ENCODE measurements around the gene DTX2. TPM values are rescaled to one million over a fixed set of nuclear protein-coding genes. Genes with fewer than 3 reads are reported as not detected.

Gene DTX2
- total RNA-seq, 1 donor from 2014 or later = 4.1 TPM

GRCh38 chr7:76512941-76513816 is 51.7 kb downstream of the DTX2 start:
- H3K27ac Mint-ChIP-seq = no peak overlapping the region
- Histone ChIP-seq H3K27me3 (no peaks in the 10 kb centered on the region), H4K20me1 (ENCODE audit: low read depth) (no peaks in the 10 kb centered on the region), H3K27ac (no peak overlapping the region), H3K9ac (no peak overlapping the region), H3K4me1 (peaks cover 11% of the 10 kb centered on the region), H3K4me2 (no peak overlapping the region), H3K79me2 (ENCODE audit: low read depth) (no peaks in the 10 kb centered on the region), H3K4me3 (no peak overlapping the region), H2AFZ (replicated peaks) (no peak overlapping the region), H3K36me3 (no peaks in the 10 kb centered on the region), H3K9me3 (ENCODE audit: low read depth) (no peaks in the 10 kb centered on the region), H3F3A (ENCODE audit: low read depth) (no peaks in the 10 kb centered on the region)
- H3K27me3 Mint-ChIP-seq (ENCODE audit: insufficient read depth, low read depth) = no peaks in the 10 kb centered on the region
- TF ChIP-seq CTCF (IDR thresholded peaks at IDR 0.05) = peak; percentile 50
- TF ChIP-seq EZH2phosphoT487 (IDR thresholded peaks at IDR 0.05) = no peak
- no peak for TF ChIP-seq EZH2 (IDR thresholded peaks at IDR 0.05)
- peak; percentile 70 for DNase-seq (ENCODE audit: low spot score)
- H3K9me3 Mint-ChIP-seq = no peaks in the 10 kb centered on the region
- no peaks in the 10 kb centered on the region for H3K36me3 Mint-ChIP-seq
- H3K4me1 Mint-ChIP-seq = peaks cover 10% of the 10 kb centered on the region
- H3K4me3 Mint-ChIP-seq = no peak overlapping the region

- no peak overlapping the region for H2AFZ ChIP-seq (replicated peaks)
- Mint-ChIP-seq H3K27me3 (ENCODE audit: insufficient read depth, low read depth) (no peaks in the 10 kb centered on the region), H3K4me3 (no peak overlapping the region), H3K36me3 (no peaks in the 10 kb centered on the region), H3K9me3 (no peaks in the 10 kb centered on the region), H3K4me1 (peaks cover 10% of the 10 kb centered on the region), H3K27ac (no peak overlapping the region)
- H3K27ac ChIP-seq = no peak overlapping the region
- peaks cover 11% of the 10 kb centered on the region for H3K4me1 ChIP-seq
- no peaks in the 10 kb centered on the region for H4K20me1 ChIP-seq (ENCODE audit: low read depth)
- H3F3A ChIP-seq (ENCODE audit: low read depth) = no peaks in the 10 kb centered on the region
- DNase-seq (ENCODE audit: low spot score) = peak; percentile 1
- H3K9me3 ChIP-seq (ENCODE audit: low read depth) = no peaks in the 10 kb centered on the region
- no peak overlapping the region for H3K4me2 ChIP-seq
- H3K9ac ChIP-seq = no peak overlapping the region
- H3K36me3 ChIP-seq = no peaks in the 10 kb centered on the region
- no peaks in the 10 kb centered on the region for H3K79me2 ChIP-seq (ENCODE audit: low read depth)
- H3K4me3 ChIP-seq = no peak overlapping the region
- no peaks in the 10 kb centered on the region for H3K27me3 ChIP-seq
- no peak for TF ChIP-seq EZH2 (IDR thresholded peaks at IDR 0.05)
- no peak for TF ChIP-seq CTCF (IDR thresholded peaks at IDR 0.05)
- no peak for TF ChIP-seq EZH2phosphoT487 (IDR thresholded peaks at IDR 0.05)
These were observed 52.6 kb downstream of the DTX2 start for GRCh38 chr7:76513817-76514799.

GRCh38 chr7:76514926-76515771 is 53.6 kb downstream of the DTX2 start:
- no peak overlapping the region for H3K9ac ChIP-seq
- H3K9me3 Mint-ChIP-seq = no peaks in the 10 kb centered on the region
- H3K9me3 ChIP-seq (ENCODE audit: low read depth) = no peaks in the 10 kb centered on the region
- H3K27ac Mint-ChIP-seq = no peak overlapping the region
- H3K27me3 ChIP-seq = no peaks in the 10 kb centered on the region
- H3K4me3 ChIP-seq = no peak overlapping the region
- no peak overlapping the region for H3K4me3 Mint-ChIP-seq
- TF ChIP-seq EZH2phosphoT487 (IDR thresholded peaks at IDR 0.05) (no peak), CTCF (IDR thresholded peaks at IDR 0.05) (no peak), EZH2 (IDR thresholded peaks at IDR 0.05) (no peak)
- H3K36me3 Mint-ChIP-seq = no peaks in the 10 kb centered on the region
- peaks cover 5% of the 10 kb centered on the region for H3K4me1 ChIP-seq
- no peaks in the 10 kb centered on the region for H3K36me3 ChIP-seq
- no peaks in the 10 kb centered on the region for H3F3A ChIP-seq (ENCODE audit: low read depth)
- H3K4me1 Mint-ChIP-seq = peaks cover 6% of the 10 kb centered on the region
- no peaks in the 10 kb centered on the region for H3K79me2 ChIP-seq (ENCODE audit: low read depth)
- no peak overlapping the region for H2AFZ ChIP-seq (replicated peaks)
- H4K20me1 ChIP-seq (ENCODE audit: low read depth) = no peaks in the 10 kb centered on the region
- no peaks in the 10 kb centered on the region for H3K27me3 Mint-ChIP-seq (ENCODE audit: insufficient read depth, low read depth)
- H3K27ac ChIP-seq = no peak overlapping the region
- peak; percentile 1 for DNase-seq (ENCODE audit: low spot score)
- no peak overlapping the region for H3K4me2 ChIP-seq

Measured in neural progenitor cell (in vitro differentiated cells).